ENCODE results near the gene ACSF2.

Gene ACSF2

GRCh38 chr17:50469208-50469605 is 43.2 kb downstream of the ACSF2 start:
- no peaks in the 10 kb centered on the region for H3K9me3 ChIP-seq (ENCODE audit: insufficient read depth, low read length, severe bottlenecking)
- no peaks in the 10 kb centered on the region for H3K79me2 ChIP-seq (ENCODE audit: insufficient read depth, low read length)
- H3K4me1 ChIP-seq (ENCODE audit: insufficient read depth, low read length): no peaks in the 10 kb centered on the region
- peaks cover 11% of the 10 kb centered on the region for H3K36me3 ChIP-seq (ENCODE audit: insufficient read depth, low read length)
- no peak overlapping the region for H3K4me3 ChIP-seq (ENCODE audit: low read depth in 1 of 2, low read length in 2 of 2)
- no peak overlapping the region for H3K9ac ChIP-seq (ENCODE audit: low read depth, low read length)
- H4K20me1 ChIP-seq (ENCODE audit: insufficient read depth, low read length): no peaks in the 10 kb centered on the region
- H3K27ac ChIP-seq (ENCODE audit: low read length): no peak overlapping the region
- ATAC-seq (ENCODE audit: insufficient read depth, low read depth) (no peak), DNase-seq (no peak)
- no peak overlapping the region for H2AFZ ChIP-seq (ENCODE audit: low read depth, low read length)
- H3K4me2 ChIP-seq (ENCODE audit: insufficient read depth, low read length): no peak overlapping the region
- TF ChIP-seq EZH2 (IDR thresholded peaks at IDR 0.05; ENCODE audit: borderline replicate concordance, low read depth, low read length, severe bottlenecking): no peak
- no peaks in the 10 kb centered on the region for H3K27me3 ChIP-seq (ENCODE audit: insufficient read depth, low read length, poor library complexity)

GRCh38 chr17:50469671-50470305 is 43.8 kb downstream of the ACSF2 start:
- H2AFZ ChIP-seq (ENCODE audit: low read depth, low read length): no peak overlapping the region
- H3K36me3 ChIP-seq (ENCODE audit: insufficient read depth, low read length): peaks cover 11% of the 10 kb centered on the region
- H3K79me2 ChIP-seq (ENCODE audit: insufficient read depth, low read length): no peaks in the 10 kb centered on the region
- no peak overlapping the region for H3K27ac ChIP-seq (ENCODE audit: low read length)
- no peak overlapping the region for H3K4me3 ChIP-seq (ENCODE audit: low read depth in 1 of 2, low read length in 2 of 2)
- H3K9ac ChIP-seq (ENCODE audit: low read depth, low read length): no peak overlapping the region
- no peak for ATAC-seq (ENCODE audit: insufficient read depth, low read depth)
- H3K4me2 ChIP-seq (ENCODE audit: insufficient read depth, low read length): no peak overlapping the region
- H3K9me3 ChIP-seq (ENCODE audit: insufficient read depth, low read length, severe bottlenecking): no peaks in the 10 kb centered on the region
- H3K4me1 ChIP-seq (ENCODE audit: insufficient read depth, low read length): no peaks in the 10 kb centered on the region
- TF ChIP-seq EZH2 (IDR thresholded peaks at IDR 0.05; ENCODE audit: borderline replicate concordance, low read depth, low read length, severe bottlenecking): no peak
- TF ChIP-seq CTCF (IDR thresholded peaks at IDR 0.05; ENCODE audit: borderline replicate concordance, extremely low read depth, low read length, poor library complexity, severe bottlenecking): no peak
- H4K20me1 ChIP-seq (ENCODE audit: insufficient read depth, low read length): no peaks in the 10 kb centered on the region
- H3K27me3 ChIP-seq (ENCODE audit: insufficient read depth, low read length, poor library complexity): no peaks in the 10 kb centered on the region
- no peak for DNase-seq

GRCh38 chr17:50470426-50470825 is 44.4 kb downstream of the ACSF2 start:
- Histone ChIP-seq H3K36me3 (ENCODE audit: insufficient read depth, low read length) (peaks cover 11% of the 10 kb centered on the region), H3K9me3 (ENCODE audit: insufficient read depth, low read length, severe bottlenecking) (no peaks in the 10 kb centered on the region), H3K9ac (ENCODE audit: low read depth, low read length) (no peak overlapping the region), H4K20me1 (ENCODE audit: insufficient read depth, low read length) (no peaks in the 10 kb centered on the region), H3K4me3 (ENCODE audit: low read depth in 1 of 2, low read length in 2 of 2) (no peak overlapping the region), H3K4me2 (ENCODE audit: insufficient read depth, low read length) (no peak overlapping the region), H3K27me3 (ENCODE audit: insufficient read depth, low read length, poor library complexity) (no peaks in the 10 kb centered on the region), H3K27ac (ENCODE audit: low read length) (no peak overlapping the region), H3K79me2 (ENCODE audit: insufficient read depth, low read length) (no peaks in the 10 kb centered on the region), H3K4me1 (ENCODE audit: insufficient read depth, low read length) (no peaks in the 10 kb centered on the region), H2AFZ (ENCODE audit: low read depth, low read length) (no peak overlapping the region)
- DNase-seq (no peak), ATAC-seq (ENCODE audit: insufficient read depth, low read depth) (no peak)
- TF ChIP-seq CTCF (IDR thresholded peaks at IDR 0.05; ENCODE audit: borderline replicate concordance, extremely low read depth, low read length, poor library complexity, severe bottlenecking): no peak
- no peak for TF ChIP-seq EZH2 (IDR thresholded peaks at IDR 0.05; ENCODE audit: borderline replicate concordance, low read depth, low read length, severe bottlenecking)

GRCh38 chr17:50471009-50471905 is 45.2 kb downstream of the ACSF2 start:
- peaks cover 11% of the 10 kb centered on the region for H3K36me3 ChIP-seq (ENCODE audit: insufficient read depth, low read length)
- no peak for ATAC-seq (ENCODE audit: insufficient read depth, low read depth)
- no peak overlapping the region for H3K4me3 ChIP-seq (ENCODE audit: low read depth in 1 of 2, low read length in 2 of 2)
- no peak overlapping the region for H3K27ac ChIP-seq (ENCODE audit: low read length)
- no peak overlapping the region for H3K9ac ChIP-seq (ENCODE audit: low read depth, low read length)
- H3K4me1 ChIP-seq (ENCODE audit: insufficient read depth, low read length): no peaks in the 10 kb centered on the region
- no peak for DNase-seq
- H2AFZ ChIP-seq (ENCODE audit: low read depth, low read length): no peak overlapping the region
- TF ChIP-seq CTCF (IDR thresholded peaks at IDR 0.05; ENCODE audit: borderline replicate concordance, extremely low read depth, low read length, poor library complexity, severe bottlenecking): no peak
- no peak for TF ChIP-seq EZH2 (IDR thresholded peaks at IDR 0.05; ENCODE audit: borderline replicate concordance, low read depth, low read length, severe bottlenecking)
- H4K20me1 ChIP-seq (ENCODE audit: insufficient read depth, low read length): no peaks in the 10 kb centered on the region
- no peaks in the 10 kb centered on the region for H3K9me3 ChIP-seq (ENCODE audit: insufficient read depth, low read length, severe bottlenecking)
- H3K27me3 ChIP-seq (ENCODE audit: insufficient read depth, low read length, poor library complexity): no peaks in the 10 kb centered on the region
- H3K4me2 ChIP-seq (ENCODE audit: insufficient read depth, low read length): no peak overlapping the region
- no peaks in the 10 kb centered on the region for H3K79me2 ChIP-seq (ENCODE audit: insufficient read depth, low read length)
